NB4 (cell line): ENCODE results near the gene LYST.
A peak's percentile ranks its signal among the peaks of the same experiment; 100 is the strongest.
"Not testable (repeated sequence)": the region's sequence is repeated elsewhere in the genome, so short reads cannot be mapped to it uniquely, and the experiment has no call there.

Experiments
- DNase-seq: peaks from one replicate; pipeline ENCODE4 v3.0.0; 2010; ENCODE audit warnings: low read depth
- H3K4me3 ChIP-seq: one replicate; pipeline ENCODE4 v1.5.1; 2011; ENCODE audit warnings: mild to moderate bottlenecking, low read depth, low read length, moderate library complexity
- MAX ChIP-seq: IDR thresholded peaks from 2 replicates; pipeline ENCODE4 v1.6.1; 2011; ENCODE audit warnings: low read depth, low read length
- MYC ChIP-seq: IDR thresholded peaks from 2 replicates; pipeline ENCODE4 v1.6.1; 2011; ENCODE audit warnings: low read depth, low read length
- POLR2A ChIP-seq: IDR thresholded peaks from 2 replicates; pipeline ENCODE4 v1.6.1; 2011; ENCODE audit warnings: mild to moderate bottlenecking; ENCODE audit not compliant: insufficient read length; ENCODE audit errors: extremely low read depth
- TF ChIP-seq, protein P1 (sequence below): IDR thresholded peaks from one replicate; pipeline ENCODE4 v1.5.1; 2012; ENCODE audit warnings: low read depth, low read length

The LYST gene

GRCh38 chr1:235643837-235644692 lies 222.6 kb downstream of the LYST start:
- TF ChIP-seq MYC (no peak), POLR2A (no peak), MAX (no peak)
- TF ChIP-seq, protein P1, sequence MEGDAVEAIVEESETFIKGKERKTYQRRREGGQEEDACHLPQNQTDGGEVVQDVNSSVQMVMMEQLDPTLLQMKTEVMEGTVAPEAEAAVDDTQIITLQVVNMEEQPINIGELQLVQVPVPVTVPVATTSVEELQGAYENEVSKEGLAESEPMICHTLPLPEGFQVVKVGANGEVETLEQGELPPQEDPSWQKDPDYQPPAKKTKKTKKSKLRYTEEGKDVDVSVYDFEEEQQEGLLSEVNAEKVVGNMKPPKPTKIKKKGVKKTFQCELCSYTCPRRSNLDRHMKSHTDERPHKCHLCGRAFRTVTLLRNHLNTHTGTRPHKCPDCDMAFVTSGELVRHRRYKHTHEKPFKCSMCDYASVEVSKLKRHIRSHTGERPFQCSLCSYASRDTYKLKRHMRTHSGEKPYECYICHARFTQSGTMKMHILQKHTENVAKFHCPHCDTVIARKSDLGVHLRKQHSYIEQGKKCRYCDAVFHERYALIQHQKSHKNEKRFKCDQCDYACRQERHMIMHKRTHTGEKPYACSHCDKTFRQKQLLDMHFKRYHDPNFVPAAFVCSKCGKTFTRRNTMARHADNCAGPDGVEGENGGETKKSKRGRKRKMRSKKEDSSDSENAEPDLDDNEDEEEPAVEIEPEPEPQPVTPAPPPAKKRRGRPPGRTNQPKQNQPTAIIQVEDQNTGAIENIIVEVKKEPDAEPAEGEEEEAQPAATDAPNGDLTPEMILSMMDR: no peak
- DNase-seq: no peak
- no peak overlapping the region for H3K4me3 ChIP-seq

GRCh38 chr1:235642943-235643371 lies 223.7 kb downstream of the LYST start:
- H3K4me3 ChIP-seq: no peak overlapping the region
- TF ChIP-seq MAX: no peak
- TF ChIP-seq POLR2A: no peak
- no peak for DNase-seq

DNA sequence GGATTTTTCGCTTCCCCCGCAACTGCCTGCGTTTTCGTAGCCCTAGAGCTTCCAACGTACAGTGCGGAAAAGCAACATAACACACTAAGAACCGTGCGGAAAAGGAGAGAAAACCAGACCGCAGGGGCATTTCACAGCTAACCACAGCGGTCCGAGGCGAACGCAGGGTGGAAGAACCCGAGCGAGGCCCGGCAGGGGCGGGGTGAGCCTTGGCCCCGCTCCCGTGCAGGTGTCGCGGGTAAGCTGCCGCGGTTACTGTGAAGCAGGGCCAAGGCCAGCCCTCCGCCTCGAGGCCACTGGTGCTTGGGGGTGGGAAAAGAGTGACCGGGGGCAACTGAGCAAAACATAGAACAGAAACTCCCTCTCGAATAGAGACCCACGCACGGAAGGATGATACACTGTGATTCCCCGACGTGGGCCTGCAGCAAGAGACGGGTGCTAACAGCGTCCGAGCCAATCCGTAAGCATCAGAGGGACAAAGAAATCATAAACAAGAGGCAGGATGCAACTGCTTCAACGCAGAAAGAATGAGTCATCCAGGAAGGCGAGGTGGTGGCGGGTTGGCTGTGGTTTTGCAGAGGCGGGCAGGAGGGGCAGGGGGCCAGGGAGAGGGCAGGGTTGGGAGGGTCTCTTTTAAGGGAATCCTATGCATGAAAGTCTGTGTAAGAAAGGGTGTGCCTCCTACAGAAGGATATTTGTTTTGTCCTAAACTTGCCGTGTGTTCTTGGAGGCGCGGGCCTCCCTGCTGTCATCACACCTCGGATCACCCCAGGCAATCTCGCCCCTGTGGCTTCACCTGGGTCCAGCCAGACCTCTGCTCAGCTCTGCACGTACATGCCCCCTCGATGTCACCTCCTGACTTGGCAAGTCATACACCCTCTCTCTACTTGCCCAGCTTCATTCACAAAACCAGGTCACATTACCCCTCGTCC lies 224.4 kb downstream of the LYST start:
- peak; percentile 90 for DNase-seq
- H3K4me3 ChIP-seq: peak overlapping the region; percentile 51
- TF ChIP-seq MYC (no peak), POLR2A (peak; percentile 52), MAX (no peak; the same call in 1 of the 2 replicates)

DNA sequence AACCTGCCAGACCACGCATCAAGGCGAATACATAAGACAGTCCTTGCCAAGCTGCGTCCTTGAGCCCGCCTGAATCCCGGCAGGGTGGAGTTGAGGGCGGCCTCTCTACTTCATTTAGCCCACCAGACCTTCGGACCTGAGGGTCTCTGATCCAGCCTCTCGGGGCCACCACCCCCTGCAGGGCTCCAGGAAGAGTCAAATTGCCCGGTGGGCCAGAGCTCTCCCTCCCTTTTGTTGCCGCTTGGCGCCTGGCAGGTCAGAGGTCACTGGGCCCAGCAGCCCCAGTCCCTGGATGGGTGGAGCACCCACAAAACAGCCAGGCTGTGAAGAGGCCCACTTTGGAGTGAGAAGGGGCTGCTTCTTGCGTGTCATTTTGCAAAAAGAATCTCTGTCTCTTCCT lies 226.1 kb downstream of the LYST start:
- no peak for TF ChIP-seq POLR2A
- TF ChIP-seq, protein P1: no peak
- no peak for TF ChIP-seq MYC
- no peak for TF ChIP-seq MAX
- no peak for DNase-seq
- H3K4me3 ChIP-seq: no peak overlapping the region

DNA sequence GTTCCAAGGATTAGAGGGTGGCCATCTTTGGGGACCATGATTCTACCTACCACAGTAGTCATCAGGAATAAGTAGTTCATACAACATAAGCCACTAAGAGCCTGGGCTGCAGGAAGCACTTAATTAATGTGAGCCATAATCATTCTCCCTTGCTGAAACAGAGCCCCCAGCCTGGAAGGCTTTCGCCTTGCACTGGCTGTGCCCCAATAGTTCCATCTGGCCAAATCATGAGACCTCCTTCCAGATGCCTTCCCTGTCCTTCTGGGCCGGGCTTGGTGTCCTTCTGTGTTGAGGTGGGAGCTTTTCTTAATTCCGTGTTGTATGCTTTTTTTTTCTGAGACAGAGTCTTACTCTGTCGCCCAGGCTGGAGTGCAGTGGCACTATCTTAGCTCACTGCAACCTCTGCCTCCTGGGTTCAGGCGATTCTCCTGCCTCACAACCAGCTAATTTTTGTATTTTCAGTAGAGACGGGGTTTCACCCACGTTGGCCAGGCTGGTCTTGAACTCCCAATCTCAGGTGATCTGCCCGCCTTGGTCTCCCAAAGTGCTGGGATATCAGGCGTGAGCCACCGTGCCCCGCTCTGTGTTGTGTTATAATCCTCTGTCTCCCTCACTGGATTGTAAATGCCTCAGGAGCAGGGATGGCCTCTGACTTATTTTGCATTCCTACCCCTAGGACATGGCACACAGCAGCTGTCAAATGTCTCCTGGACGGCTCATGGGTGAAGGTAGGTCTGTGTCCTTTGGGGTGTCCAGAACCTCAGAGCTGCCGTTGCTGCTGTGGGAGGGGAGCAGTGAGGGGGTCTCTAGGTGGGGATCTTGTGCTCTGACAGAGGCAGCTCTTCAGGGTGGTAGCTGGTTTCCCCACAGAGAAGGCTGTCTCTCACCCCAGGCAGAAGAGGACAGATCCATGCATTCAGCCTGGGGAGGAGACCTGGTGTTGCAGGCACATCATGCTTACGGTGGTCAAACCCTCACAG lies 227.2 kb downstream of the LYST start:
- no peak overlapping the region for H3K4me3 ChIP-seq
- TF ChIP-seq POLR2A: no peak
- TF ChIP-seq, protein P1: no peak
- TF ChIP-seq MAX: no peak
- TF ChIP-seq MYC: no peak
- no peak for DNase-seq

GRCh38 chr1:235638612-235639011 lies 228.1 kb downstream of the LYST start:
- not testable (repeated sequence) for H3K4me3 ChIP-seq, DNase-seq
